GM12801 (cell line): ENCODE measurements around the gene ZNF200.

Experiments used
- CTCF ChIP-seq: IDR thresholded peaks from one replicate; pipeline ENCODE4 v1.5.1; 2011; ENCODE audit warnings: control low read depth; ENCODE audit not compliant: insufficient read length; ENCODE audit errors: extremely low read depth

The ZNF200 gene

GRCh38 chr16:3246876-3247275, 11.9 kb upstream of the ZNF200 start:
- no peak for TF ChIP-seq CTCF

GRCh38 chr16:3246002-3246401, 11.0 kb upstream of the ZNF200 start:
- no peak for TF ChIP-seq CTCF

DNA sequence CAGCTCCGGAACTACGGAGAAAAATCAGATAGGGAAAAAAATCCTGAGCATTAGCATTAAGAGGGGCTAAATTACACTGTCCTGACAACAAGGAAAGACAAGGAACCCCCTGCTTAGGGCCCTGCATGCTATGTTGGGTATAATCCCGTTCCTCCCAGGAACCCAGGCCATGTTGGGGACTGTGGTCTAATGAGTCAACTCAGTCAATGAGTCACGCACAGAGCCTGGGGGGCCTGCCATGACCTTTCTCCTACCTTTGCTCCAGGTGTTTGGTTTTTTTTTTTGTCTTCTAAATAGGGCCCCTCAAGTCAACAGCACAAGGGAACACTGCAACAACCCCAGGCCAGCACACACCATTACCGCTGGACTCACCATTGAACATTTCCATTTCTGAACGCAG, 8.9 kb upstream of the ZNF200 start:
- TF ChIP-seq CTCF, result no peak

DNA sequence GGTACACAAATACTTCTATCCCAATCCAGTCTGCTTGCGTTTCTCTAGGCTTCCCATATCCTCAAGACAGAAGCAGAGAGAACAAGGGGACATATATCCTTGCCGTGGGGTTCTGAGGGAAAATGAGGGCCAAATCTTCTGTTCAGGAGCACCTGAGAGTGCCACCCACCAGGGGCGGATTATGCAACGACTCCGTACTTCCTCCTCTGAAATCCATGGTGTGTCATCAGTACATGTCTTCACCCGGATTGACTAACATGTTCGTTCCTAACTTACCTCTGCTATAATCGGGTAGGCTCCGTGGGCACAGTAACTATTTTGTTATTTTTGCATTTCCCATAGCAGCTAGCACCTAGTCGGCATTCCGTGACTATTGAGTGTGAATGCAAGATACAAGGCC, 7.8 kb upstream of the ZNF200 start:
- TF ChIP-seq CTCF, result no peak

DNA sequence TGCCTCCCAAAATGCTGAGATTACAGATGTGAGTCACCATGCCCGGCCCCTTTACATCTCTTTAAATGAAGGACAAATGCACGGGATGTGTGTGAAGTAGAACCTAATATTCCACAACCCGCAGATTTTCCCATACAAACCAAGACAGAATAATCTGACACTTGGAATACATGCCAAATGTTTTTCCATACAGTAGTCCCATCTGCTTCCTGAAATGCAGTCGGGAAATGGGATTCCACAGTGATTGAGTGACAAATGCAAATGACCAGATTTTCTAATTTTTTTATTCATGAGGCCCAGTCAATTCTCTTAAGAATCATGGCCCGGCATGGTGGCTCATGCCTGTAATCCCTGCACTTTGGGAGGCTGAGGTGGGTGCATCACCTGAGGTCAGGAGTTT, 6.8 kb upstream of the ZNF200 start:
- no peak for TF ChIP-seq CTCF

DNA sequence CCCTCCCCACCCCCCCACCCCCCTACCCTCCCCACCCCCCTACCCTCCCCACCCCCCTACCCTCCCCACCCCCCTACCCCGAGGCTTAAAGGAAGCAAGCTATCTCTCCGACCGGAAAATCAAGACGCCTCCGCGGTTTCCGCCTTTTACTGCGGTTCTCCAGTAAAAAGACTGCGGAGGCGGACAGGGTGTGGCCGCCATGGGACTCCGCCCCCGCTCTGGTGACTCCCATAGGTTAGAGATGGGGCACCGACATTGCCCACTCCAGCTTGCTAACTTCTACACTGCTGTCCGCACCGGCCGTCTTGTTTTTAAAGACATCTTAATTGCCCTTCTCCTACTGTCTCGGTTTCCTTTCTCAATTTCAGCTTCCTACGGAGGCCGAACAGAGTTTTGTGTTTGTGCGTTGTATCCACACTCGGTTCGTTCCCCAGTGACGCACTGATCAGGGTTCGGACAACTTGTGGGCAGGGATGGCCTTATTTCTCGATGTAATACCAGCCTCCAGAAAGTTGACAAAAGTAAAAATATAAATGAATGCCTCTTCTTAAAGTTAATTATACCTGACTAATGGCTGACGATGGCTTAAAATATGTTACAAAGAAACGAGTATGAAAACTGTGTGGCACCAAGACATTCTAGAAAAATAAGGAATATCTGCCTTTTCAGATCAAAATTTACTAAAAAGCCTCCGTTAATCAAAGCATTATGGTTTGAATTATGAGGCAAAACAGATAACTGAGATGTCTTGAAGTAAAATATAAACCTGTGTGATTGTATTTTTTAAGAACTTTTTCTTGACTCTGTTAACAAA, 1.1 kb upstream of the ZNF200 start:
- TF ChIP-seq CTCF, result no peak

DNA sequence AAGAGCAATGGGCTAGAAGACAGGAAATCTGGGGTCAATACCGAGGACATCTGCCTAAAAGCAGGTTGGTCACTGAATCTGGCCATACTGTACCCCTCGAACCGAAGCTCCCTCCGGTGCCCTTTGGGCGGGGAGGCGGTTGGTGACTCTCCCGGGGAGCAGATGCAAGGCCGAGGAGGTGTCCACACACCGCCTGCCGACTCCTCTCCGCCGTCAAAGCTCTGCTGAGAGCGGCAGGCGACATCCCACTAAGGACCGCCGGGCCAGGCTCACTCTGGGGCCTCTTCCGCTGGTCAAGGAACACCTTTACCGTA, 458 bp downstream of the ZNF200 start:
- no peak for TF ChIP-seq CTCF

- TF ChIP-seq CTCF, result no peak
Observed at GRCh38 chr16:3223913-3224515, 10.9 kb downstream of the ZNF200 start.
